Measurements from ENCODE around the gene NABP2.
"Not testable (repeated sequence)": the region's sequence is repeated elsewhere in the genome, so short reads cannot be mapped to it uniquely, and the experiment has no call there.

DNA sequence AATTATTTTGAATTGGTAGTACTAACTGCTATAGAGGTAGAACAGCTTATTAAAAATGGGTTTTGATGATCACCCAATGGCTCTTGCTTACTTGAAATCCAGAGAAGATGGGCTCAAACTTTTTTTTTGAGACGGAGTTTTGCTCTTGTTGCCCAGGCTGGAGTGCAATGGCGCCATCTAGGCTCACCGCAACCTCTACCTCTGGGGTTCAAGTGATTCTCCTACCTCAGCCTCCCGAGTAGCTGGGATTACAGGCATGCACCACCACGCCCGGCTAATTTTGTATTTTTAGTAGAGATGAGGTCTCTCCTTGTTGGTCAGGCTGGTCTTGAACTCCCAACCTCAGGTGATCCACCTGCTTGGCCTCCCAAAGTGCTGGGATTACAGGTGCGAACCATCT is 38.8 kb downstream of the NABP2 start:
- TF ChIP-seq, protein P1, sequence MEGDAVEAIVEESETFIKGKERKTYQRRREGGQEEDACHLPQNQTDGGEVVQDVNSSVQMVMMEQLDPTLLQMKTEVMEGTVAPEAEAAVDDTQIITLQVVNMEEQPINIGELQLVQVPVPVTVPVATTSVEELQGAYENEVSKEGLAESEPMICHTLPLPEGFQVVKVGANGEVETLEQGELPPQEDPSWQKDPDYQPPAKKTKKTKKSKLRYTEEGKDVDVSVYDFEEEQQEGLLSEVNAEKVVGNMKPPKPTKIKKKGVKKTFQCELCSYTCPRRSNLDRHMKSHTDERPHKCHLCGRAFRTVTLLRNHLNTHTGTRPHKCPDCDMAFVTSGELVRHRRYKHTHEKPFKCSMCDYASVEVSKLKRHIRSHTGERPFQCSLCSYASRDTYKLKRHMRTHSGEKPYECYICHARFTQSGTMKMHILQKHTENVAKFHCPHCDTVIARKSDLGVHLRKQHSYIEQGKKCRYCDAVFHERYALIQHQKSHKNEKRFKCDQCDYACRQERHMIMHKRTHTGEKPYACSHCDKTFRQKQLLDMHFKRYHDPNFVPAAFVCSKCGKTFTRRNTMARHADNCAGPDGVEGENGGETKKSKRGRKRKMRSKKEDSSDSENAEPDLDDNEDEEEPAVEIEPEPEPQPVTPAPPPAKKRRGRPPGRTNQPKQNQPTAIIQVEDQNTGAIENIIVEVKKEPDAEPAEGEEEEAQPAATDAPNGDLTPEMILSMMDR (conservative IDR thresholded peaks at IDR 0.05; ENCODE audit: low read depth, low read length), result peak; percentile 28; the same call in 1 of the 2 replicates
- TF ChIP-seq EZH2 (IDR thresholded peaks at IDR 0.05; ENCODE audit: borderline replicate concordance, low read depth, low read length, poor library complexity, severe bottlenecking), result not testable (repeated sequence)

Measured in A673 (cell line).